SU-DHL-6 (cell line): ENCODE results near the gene CARD11.

Experiments used
- EZH2phosphoT487 ChIP-seq: fragments of 200-600 bp; sonication (generic), shearing (Covaris generic); conservative IDR thresholded peaks from 2 replicates; pipeline ENCODE4 v1.6.1; 2018; ENCODE audit warnings: mild to moderate bottlenecking, antibody characterized with exemption, low read length, moderate library complexity, mixed read lengths
- TF ChIP-seq, protein P1 (sequence below): fragments of 200-600 bp; sonication (generic); IDR thresholded peaks from one replicate; pipeline ENCODE4 v1.5.1; 2017; ENCODE audit warnings: antibody characterized with exemption, mild to moderate bottlenecking, low read length, moderate library complexity; ENCODE audit not compliant: insufficient read depth, poor library complexity, severe bottlenecking

DNA sequence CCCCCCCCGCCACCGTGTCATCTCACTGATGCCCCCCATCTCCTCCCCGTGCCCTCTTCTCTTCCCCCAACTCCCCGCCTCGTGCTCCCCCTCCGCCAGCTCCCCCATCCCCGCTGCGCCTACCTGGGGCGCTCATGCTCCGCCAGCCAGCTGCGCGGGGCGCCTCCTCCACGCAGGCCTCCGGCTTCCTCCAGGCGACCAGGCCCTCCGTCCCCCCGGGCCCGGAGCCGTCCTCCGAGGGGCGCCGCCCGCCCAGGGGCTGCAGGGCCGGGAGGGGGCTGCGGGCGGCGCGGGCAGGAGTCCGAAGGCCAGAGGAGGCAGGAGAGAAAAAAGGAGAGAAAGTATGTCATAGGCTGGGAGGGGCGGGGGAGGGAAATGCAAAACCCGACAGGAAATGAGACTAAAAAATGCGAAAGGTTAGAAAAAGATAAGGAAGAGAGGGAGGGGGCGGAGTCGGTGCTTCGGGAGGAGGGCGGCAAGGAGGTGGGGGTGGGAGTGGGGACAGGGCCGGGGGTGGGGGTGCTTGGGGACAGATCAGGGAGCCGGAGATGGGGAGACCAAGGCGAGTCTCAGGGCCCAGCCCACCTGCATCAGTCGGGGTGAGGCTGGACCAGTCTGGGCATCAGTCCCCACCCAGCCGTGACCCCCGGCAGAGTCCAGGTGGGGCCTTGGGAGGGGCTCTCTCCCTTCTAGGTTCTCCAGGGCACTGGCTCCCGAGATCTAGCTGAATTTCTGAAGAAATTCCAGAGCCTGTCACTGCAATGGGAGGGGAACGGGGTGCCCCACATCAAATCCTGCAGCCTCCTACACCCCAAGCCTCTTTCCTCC, at the start of gene CARD11:
- TF ChIP-seq, protein P1, sequence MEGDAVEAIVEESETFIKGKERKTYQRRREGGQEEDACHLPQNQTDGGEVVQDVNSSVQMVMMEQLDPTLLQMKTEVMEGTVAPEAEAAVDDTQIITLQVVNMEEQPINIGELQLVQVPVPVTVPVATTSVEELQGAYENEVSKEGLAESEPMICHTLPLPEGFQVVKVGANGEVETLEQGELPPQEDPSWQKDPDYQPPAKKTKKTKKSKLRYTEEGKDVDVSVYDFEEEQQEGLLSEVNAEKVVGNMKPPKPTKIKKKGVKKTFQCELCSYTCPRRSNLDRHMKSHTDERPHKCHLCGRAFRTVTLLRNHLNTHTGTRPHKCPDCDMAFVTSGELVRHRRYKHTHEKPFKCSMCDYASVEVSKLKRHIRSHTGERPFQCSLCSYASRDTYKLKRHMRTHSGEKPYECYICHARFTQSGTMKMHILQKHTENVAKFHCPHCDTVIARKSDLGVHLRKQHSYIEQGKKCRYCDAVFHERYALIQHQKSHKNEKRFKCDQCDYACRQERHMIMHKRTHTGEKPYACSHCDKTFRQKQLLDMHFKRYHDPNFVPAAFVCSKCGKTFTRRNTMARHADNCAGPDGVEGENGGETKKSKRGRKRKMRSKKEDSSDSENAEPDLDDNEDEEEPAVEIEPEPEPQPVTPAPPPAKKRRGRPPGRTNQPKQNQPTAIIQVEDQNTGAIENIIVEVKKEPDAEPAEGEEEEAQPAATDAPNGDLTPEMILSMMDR, result no peak
- no peak for TF ChIP-seq EZH2phosphoT487
